Activated naive CD8-positive, alpha-beta T cell treated with anti-CD3 and anti-CD28 coated beads, Interleukin-2, amount 50 U/mL, for 24 hours (primary cell): ENCODE measurements around the gene VPS45.
A peak's percentile ranks its signal among the peaks of the same experiment; 100 is the strongest.

Source experiments
- ATAC-seq: fragments of 150-1000 bp; cut with Tn5 transposase; one replicate; pipeline ENCODE4 v1.10.0; 2021
- DNase-seq: peaks from one replicate; pipeline ENCODE4 v3.0.0; 2021
- H3K27ac Mint-ChIP-seq: one replicate; pipeline ENCODE4 v1.8.0; 2021; ENCODE audit warnings: mild to moderate bottlenecking, mixed read lengths
- H3K27me3 Mint-ChIP-seq: one replicate; pipeline ENCODE4 v1.8.0; 2021; ENCODE audit warnings: mixed read lengths
- H3K36me3 Mint-ChIP-seq: one replicate; pipeline ENCODE4 v1.8.0; 2021; ENCODE audit warnings: low read depth, mixed read lengths
- H3K4me1 Mint-ChIP-seq: one replicate; pipeline ENCODE4 v1.8.0; 2021; ENCODE audit warnings: mixed read lengths
- H3K4me3 Mint-ChIP-seq: one replicate; pipeline ENCODE4 v1.8.0; 2021; ENCODE audit warnings: mild to moderate bottlenecking, moderate library complexity, mixed read lengths
- H3K9me3 Mint-ChIP-seq: one replicate; pipeline ENCODE4 v1.8.0; 2021; ENCODE audit warnings: mixed read lengths

Gene VPS45

DNA sequence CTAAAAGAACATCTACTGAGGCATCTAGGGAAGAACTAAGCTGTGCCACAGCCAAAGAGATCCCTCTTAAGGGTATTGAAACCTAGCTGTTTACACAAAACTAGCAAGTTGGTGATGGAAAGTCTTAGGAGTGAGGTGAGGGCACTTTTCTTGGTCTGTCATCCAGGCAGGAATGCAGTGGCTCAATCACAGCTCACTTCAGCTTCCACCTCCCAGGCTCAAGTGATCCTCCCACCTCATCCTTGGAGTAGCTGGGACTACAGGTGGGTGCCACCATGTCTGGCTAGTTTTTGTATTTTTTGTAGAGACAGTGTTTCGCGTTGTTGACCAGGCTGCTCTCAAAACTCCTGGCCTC is 84.6 kb downstream of the VPS45 start:
- peak overlapping the region; percentile 83 for H3K27ac Mint-ChIP-seq
- no peak for DNase-seq
- peaks cover 58% of the 10 kb centered on the region for H3K4me1 Mint-ChIP-seq
- no peak for ATAC-seq
- peaks cover 8% of the 10 kb centered on the region for H3K27me3 Mint-ChIP-seq
- H3K36me3 Mint-ChIP-seq = peaks cover 23% of the 10 kb centered on the region
- H3K4me3 Mint-ChIP-seq = peak overlapping the region; percentile 83
- H3K9me3 Mint-ChIP-seq = no peaks in the 10 kb centered on the region

DNA sequence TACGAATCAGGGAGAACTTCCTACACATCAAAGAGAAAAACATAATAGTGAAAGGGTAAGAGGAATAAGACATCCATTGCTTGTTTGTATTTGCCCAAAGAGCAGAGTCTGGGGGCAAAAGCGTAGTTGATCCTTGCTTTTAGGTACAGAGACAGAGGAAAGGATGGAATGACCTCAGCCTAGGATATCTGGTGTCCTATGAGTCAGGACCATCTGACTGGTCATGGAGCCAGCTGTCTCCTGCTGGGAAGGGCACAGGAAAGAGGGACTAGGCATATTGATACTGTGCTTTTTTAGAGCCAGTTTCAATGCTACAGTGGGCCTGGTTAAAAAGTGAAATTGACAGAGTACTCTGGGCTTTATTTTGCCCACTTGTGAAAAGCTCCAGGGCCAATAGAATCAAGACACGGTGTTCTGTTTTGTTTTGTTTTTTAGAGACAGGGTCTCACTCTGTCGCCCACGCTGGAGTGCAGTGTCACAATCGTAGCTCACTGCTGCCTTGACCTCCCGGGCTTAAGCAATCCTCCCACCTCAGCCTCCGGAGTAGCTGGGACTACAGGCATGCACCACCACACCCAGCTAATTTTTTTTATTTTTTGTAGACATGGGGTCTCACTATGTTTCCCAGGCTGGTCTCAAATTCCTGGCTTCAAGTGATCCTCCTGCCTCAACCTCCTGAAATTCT is 85.3 kb downstream of the VPS45 start:
- DNase-seq (no peak), ATAC-seq (no peak)
- Mint-ChIP-seq H3K4me1 (peaks cover 55% of the 10 kb centered on the region), H3K27me3 (peaks cover 5% of the 10 kb centered on the region), H3K27ac (peak overlapping the region; percentile 32), H3K4me3 (peak overlapping the region; percentile 7), H3K9me3 (no peaks in the 10 kb centered on the region), H3K36me3 (peaks cover 29% of the 10 kb centered on the region)

DNA sequence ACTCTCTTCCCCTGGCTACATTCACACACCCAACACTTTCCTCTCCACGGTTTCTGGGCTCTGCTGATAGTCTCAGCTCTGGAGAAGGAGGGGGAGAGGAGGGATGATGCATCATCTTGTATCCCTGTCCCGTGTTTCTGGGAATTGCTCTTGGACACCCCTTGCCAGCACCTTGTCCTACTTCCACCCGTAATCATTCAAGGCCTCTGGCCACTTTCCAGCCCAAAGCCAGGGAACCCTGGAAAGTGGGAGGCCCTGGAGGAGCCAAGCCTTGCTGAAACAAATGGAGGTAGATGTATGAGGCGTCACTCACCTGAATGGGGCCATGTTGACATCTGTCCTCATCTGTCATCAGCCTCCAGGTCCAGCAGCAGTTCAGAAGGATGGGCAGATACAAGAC is 86.6 kb downstream of the VPS45 start:
- Mint-ChIP-seq H3K36me3 (peaks cover 35% of the 10 kb centered on the region), H3K27me3 (peaks cover under 1% of the 10 kb centered on the region), H3K9me3 (no peaks in the 10 kb centered on the region), H3K4me1 (peaks cover 52% of the 10 kb centered on the region), H3K27ac (peak overlapping the region; percentile 17), H3K4me3 (no peak overlapping the region)
- ATAC-seq (no peak), DNase-seq (no peak)

DNA sequence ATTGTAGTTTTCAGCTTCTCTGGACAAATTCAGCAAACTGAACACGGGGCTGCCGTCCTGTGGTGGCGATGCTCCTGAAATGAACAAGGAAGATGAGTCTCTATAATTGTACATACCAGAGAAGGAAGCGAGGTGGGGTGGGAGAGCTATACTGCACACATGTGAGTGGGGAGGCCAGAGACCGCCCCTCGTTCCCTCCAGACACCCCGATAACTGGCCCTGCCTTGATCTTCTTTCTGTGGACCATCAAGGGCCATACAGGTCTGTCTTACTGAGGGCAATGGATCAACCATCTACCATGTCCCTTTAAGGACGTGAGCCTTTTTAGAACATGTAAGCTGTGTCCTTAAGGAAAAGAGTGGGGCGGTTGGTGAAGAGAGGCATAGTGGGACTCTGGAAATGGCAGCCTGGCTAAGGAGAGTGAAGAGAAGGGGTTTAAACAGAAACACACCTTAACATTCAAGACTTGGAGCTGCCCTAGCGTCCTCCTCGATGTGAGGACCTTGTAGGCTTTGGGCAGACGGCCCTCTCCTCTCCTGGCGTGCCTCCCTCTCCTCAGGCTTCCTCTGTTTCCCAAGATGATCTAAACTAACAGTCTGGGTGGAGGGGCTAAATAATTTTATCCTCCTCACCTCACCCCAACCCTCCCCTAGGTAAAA is 88.0 kb downstream of the VPS45 start:
- Mint-ChIP-seq H3K4me1 (peaks cover 63% of the 10 kb centered on the region), H3K9me3 (no peaks in the 10 kb centered on the region), H3K36me3 (peaks cover 36% of the 10 kb centered on the region), H3K4me3 (no peak overlapping the region), H3K27ac (peak overlapping the region; percentile 3), H3K27me3 (no peaks in the 10 kb centered on the region)
- DNase-seq (no peak), ATAC-seq (no peak)

DNA sequence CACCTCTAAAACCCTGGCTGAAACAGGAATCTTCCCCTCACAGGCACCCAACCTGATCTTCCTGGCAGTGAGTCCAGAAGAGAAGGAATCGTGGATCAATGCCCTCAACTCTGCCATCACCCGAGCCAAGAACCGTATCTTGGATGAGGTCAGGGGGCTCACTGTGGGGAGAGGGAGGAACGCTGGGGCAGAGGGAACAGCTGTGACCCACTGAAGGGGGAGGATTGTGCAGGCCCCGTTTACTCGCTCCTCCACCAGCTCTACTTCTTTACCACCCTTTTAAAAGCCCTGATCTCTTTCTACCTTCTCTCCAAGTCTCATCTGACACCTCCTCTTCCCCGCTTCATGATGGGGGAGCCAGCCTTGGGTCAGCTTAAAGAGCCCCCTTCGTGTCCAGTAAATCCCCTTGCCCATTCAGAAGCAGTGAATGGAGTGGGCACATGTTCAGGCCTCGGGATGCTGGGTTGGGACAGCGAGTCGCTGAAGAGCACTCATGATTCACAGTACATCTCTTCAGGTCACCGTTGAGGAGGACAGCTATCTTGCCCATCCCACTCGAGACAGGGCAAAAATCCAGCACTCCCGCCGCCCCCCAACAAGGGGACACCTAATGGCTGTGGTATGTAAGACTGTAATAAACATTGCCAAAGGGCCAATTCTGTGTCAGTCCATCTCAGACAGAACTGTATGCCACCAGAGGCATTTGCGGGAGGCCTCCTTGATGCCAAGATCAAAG is 89.5 kb downstream of the VPS45 start:
- no peaks in the 10 kb centered on the region for H3K27me3 Mint-ChIP-seq
- H3K4me3 Mint-ChIP-seq = no peak overlapping the region
- ATAC-seq (no peak), DNase-seq (no peak)
- H3K27ac Mint-ChIP-seq = no peak overlapping the region
- no peaks in the 10 kb centered on the region for H3K9me3 Mint-ChIP-seq
- H3K4me1 Mint-ChIP-seq = peaks cover 67% of the 10 kb centered on the region
- peaks cover 38% of the 10 kb centered on the region for H3K36me3 Mint-ChIP-seq

DNA sequence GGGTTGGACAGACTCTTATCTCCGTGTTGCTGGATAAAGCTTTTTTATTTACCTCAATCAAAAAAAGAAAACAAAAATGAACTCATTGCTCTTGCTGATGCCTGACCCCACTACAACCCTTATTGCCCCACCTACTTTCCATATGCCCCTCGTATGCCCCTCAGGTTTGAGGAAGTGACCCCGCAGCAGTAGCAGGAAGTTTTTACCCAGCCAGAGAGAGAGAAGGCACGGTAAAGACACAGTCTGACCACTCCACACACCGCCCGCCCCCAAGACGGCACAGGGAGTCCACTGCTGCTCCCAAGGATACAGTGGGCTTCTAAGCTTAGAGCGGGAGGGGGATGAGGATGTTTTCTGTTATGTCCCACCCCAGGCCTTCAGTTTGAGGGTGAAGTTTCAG is 92.0 kb downstream of the VPS45 start:
- H3K27me3 Mint-ChIP-seq = no peaks in the 10 kb centered on the region
- ATAC-seq (no peak), DNase-seq (no peak)
- H3K4me1 Mint-ChIP-seq = peaks cover 67% of the 10 kb centered on the region
- no peaks in the 10 kb centered on the region for H3K9me3 Mint-ChIP-seq
- H3K4me3 Mint-ChIP-seq = no peak overlapping the region
- H3K36me3 Mint-ChIP-seq = peaks cover 23% of the 10 kb centered on the region
- peak overlapping the region; percentile 33 for H3K27ac Mint-ChIP-seq

DNA sequence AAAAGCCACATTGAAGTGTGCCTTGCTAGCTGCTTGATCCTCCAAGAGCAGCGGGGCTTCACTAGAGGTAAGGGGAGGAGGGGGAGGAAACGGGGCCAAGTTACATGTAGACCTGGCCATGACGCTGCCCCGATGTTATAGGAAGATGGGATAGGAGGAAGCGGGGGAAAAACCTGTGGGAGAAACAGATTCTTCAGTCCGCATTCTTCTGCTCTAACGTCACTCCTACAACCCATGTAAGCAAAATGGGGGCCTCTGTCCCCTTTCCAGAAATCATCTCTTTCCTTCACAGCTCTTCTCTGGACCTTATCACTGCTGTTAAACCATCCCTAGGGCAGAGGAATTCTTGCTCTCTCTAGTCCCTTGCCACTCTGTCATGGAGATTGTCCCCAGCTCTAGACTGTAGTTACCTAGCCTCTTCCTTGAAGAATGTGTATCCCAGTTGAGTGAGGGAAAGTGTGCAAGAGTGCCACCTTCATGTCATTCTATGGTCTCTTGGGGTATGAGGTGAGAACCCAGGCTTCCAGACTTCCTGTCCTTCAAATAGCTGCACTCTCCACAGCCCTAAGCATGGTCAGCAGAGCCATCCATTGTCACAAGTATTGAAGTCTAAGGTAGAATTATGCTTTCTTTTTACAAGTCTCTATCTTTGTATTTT is 93.5 kb downstream of the VPS45 start:
- no peak for ATAC-seq
- Mint-ChIP-seq H3K4me3 (peak overlapping the region; percentile 54), H3K36me3 (peaks cover 19% of the 10 kb centered on the region), H3K4me1 (peaks cover 71% of the 10 kb centered on the region), H3K9me3 (no peaks in the 10 kb centered on the region), H3K27ac (peak overlapping the region; percentile 61), H3K27me3 (no peaks in the 10 kb centered on the region)
- no peak for DNase-seq

DNA sequence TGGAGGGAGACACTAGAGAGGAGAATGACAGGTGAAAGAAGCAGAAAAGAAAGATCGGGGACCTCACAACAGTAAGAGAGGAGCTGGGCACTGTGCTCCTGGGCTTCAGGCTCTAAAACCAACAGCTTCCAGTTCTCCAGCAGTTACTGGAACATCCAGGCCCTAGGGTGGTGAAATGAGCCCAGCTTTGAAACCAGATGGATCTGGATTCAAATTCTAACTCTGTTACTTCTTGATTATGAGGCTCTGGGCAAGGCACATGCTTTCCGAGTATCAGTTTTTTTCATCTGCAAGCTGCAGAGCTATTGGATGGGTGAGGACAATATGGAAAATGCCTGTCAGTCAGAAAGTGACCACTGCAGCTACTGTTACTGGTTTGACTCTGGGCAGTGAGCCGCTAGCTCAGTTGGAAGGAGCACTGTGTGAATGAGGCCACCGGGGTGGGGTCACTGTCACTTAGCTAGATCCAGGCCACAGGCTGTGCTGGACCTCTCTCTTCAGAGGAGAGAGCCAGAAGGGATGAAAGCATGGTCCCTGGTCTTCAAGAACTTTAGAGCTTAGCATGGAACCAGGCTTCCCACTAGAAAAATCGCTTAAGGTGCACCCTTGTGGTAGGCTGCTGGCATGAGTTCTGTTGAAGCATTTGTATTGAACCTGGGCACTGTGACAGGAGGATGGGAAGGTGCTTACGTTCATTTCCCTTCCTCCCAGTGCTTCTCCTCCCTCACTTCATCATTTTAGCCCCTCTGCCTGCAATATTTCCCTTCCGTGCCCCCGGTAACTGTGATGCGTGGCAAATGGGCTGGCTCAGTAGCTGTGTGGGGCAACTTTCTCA is 94.4 kb downstream of the VPS45 start:
- peaks cover 71% of the 10 kb centered on the region for H3K4me1 Mint-ChIP-seq
- DNase-seq = no peak
- no peaks in the 10 kb centered on the region for H3K9me3 Mint-ChIP-seq
- H3K4me3 Mint-ChIP-seq = no peak overlapping the region
- H3K27ac Mint-ChIP-seq = peak overlapping the region; percentile 56
- H3K36me3 Mint-ChIP-seq = peaks cover 15% of the 10 kb centered on the region
- no peak for ATAC-seq
- no peaks in the 10 kb centered on the region for H3K27me3 Mint-ChIP-seq

DNA sequence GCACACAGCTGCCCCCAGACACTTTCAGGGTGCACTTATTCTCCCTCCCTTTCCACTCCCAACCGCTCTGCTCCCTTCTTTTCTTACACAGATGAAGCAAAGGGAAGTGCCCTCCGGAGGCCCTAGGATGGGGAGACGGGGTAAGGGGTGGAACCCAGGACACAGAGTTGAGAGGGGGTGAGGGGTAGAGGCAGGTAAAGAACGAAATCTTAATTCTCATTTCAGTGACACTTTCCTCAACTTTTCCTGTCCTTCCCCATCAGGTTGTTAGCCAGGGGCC is 94.9 kb downstream of the VPS45 start:
- H3K27me3 Mint-ChIP-seq = no peaks in the 10 kb centered on the region
- ATAC-seq = no peak
- no peaks in the 10 kb centered on the region for H3K9me3 Mint-ChIP-seq
- peaks cover 71% of the 10 kb centered on the region for H3K4me1 Mint-ChIP-seq
- no peak for DNase-seq
- peak overlapping the region; percentile 56 for H3K27ac Mint-ChIP-seq
- peaks cover 13% of the 10 kb centered on the region for H3K36me3 Mint-ChIP-seq
- no peak overlapping the region for H3K4me3 Mint-ChIP-seq

DNA sequence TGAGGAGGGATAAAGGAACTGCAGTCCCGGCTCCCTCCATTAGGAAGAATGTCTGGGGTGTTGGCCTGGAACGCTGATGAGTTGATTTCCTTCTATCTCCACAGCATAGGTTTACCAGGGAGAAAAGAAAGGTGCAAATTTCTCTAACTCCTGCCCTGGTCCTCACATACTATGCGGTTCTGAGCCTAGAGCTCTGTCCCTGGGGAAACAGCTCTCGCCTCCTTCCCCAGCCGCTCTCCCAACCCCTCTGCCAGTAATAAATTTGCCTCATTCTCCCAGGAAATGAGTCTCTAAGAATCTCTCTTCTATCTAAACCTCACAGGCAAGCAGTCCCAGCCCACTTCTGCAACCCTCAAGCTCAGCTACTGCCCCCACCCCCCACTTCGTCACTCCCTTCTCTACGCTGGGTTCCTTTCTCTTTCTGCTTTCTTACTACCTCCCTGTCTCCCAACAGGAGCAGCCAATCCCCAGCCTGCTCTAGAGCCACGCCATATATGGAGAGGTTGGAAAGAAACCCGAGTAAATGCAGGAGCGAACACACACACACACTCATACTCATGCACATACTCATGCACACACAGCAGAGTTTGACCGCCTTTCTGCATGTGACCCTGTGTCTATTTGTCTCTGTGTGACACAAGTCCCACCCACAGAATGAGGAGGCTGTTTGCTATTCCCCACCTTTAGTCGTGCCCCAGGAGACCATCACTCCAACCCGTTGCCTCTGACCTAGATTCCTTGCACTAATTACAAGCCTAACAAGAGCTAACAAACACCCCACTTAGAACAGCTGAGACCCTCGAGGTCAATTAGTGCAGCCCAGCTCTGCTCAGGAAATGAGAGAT is 95.5 kb downstream of the VPS45 start:
- no peaks in the 10 kb centered on the region for H3K9me3 Mint-ChIP-seq
- H3K27ac Mint-ChIP-seq = peak overlapping the region; percentile 36
- peak overlapping the region; percentile 32 for H3K4me3 Mint-ChIP-seq
- H3K27me3 Mint-ChIP-seq = no peaks in the 10 kb centered on the region
- peak; percentile 44 for DNase-seq
- peak; percentile 48 for ATAC-seq
- H3K4me1 Mint-ChIP-seq = peaks cover 67% of the 10 kb centered on the region
- peaks cover 7% of the 10 kb centered on the region for H3K36me3 Mint-ChIP-seq

DNA sequence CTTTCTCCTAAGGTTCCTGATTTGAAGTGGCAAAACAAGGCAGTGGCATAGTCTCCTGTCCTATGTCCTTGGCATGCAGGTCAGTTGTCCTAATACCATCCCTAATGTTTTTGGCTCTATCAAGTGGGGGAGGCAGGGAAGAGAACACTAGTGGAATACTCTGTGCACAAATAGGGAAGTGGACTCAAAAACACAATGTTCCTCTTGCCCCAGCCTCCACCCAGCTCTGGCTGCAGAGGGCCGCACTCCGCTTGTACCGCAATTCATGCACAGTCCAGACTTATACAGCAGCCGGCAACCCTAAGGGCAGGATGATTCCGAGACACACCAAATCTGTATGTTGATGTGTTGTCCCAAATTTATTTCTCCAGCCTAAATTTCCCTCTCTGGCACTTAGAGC is 96.6 kb downstream of the VPS45 start:
- Mint-ChIP-seq H3K9me3 (no peaks in the 10 kb centered on the region), H3K4me1 (peaks cover 64% of the 10 kb centered on the region), H3K27me3 (no peaks in the 10 kb centered on the region), H3K4me3 (no peak overlapping the region), H3K27ac (no peak overlapping the region), H3K36me3 (peaks cover 3% of the 10 kb centered on the region)
- ATAC-seq (no peak), DNase-seq (no peak)

DNA sequence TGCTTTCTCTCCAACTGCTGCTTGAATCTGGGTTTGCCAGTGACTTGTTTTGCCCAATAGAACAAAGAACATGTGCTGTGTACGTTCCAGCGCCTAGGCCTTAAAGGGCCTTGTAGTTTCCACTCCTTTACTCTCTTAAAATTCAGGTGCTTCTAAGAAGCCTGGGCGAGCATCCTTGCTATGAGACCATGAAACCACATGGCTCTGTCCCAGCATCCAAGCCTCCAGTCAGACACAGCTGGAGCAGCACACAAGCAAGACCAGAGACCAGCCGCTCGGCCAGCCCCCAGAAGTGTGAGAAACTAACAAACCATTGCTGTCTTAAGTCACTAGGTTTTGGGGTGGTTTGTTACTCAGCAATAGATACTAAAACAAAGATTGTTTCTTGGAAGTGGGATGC is 97.2 kb downstream of the VPS45 start:
- H3K4me1 Mint-ChIP-seq = peaks cover 60% of the 10 kb centered on the region

DNA sequence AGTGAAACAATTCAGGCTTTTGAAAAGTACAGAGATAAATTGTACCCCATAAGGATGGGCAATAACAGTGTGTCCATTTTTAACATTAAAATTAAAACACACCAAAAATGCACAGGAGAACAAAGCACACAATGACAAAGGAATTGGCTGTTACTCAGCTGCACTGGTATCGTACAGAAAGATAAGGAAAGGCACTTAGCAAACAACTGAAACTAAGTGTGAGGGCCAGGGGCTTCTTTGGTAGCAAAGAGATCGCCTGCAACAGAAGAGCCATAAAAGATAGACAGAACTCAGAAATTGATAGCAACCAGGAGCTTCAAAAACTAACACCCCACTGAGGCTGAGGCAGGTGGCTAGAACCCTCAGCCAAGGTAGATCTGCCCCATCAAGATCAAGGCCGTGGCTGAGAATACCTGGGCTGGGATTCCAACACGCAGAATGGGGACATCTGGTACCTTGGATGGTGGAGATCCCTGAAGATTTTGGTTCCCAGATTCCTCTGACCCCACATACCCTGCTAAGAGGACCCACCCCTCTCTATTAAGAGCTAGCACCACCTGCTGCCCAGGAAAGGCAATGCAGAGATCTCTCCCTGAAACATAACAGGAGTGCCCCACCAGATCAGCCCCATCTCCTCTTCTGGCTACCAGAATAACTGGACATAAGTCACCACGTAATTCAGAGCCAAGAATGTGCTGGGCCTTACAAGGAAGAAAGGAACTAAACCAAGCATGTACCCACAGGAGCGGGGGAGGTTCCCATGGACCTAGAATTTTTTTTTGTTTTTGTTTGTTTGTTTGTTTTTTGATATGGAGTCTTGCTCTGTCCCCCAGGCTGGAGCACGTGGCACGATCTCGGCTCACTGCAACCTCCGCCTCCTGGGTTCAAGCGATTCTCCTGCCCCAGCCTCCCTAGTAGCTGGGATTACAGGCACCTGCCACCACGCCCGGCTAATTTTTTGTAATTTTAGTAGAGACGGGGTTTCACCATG is 98.3 kb downstream of the VPS45 start:
- peak; percentile 61 for DNase-seq
- peaks cover 48% of the 10 kb centered on the region for H3K4me1 Mint-ChIP-seq
- H3K36me3 Mint-ChIP-seq = no peaks in the 10 kb centered on the region

More for the DNA sequence above, 97.2 kb downstream of the VPS45 start:
- Mint-ChIP-seq H3K4me3 (no peak overlapping the region), H3K27ac (no peak overlapping the region), H3K36me3 (peaks cover 3% of the 10 kb centered on the region), H3K27me3 (no peaks in the 10 kb centered on the region), H3K9me3 (no peaks in the 10 kb centered on the region)
- ATAC-seq (no peak), DNase-seq (no peak)

More for the DNA sequence above, 98.3 kb downstream of the VPS45 start:
- ATAC-seq = no peak
- Mint-ChIP-seq H3K9me3 (no peaks in the 10 kb centered on the region), H3K4me3 (no peak overlapping the region), H3K27ac (no peak overlapping the region), H3K27me3 (no peaks in the 10 kb centered on the region)
